GM13977 (cell line): Measurements from ENCODE around the gene TMPRSS15.

Experiments
- DNase-seq: peaks from one replicate; pipeline ENCODE4 v3.0.0; 2012; ENCODE audit warnings: low spot score
- CTCF ChIP-seq: IDR thresholded peaks from 2 replicates; pipeline ENCODE4 v1.5.1; 2012; ENCODE audit warnings: mild to moderate bottlenecking, control low read depth; ENCODE audit not compliant: insufficient read depth; ENCODE audit errors: extremely low read depth, missing control alignments
- in situ Hi-C: fragments of 300-500 bp; cut with MboI; formaldehyde crosslinking; loops from one replicate; pipeline ENCODE4 v1.12.0; 2022; ENCODE audit warnings: low sequenced_read_pairs, low pct_unique_long_range_greater_than_20kb, mixed read lengths, inconsistent platforms; ENCODE audit not compliant: unreplicated experiment

Gene TMPRSS15

DNA sequence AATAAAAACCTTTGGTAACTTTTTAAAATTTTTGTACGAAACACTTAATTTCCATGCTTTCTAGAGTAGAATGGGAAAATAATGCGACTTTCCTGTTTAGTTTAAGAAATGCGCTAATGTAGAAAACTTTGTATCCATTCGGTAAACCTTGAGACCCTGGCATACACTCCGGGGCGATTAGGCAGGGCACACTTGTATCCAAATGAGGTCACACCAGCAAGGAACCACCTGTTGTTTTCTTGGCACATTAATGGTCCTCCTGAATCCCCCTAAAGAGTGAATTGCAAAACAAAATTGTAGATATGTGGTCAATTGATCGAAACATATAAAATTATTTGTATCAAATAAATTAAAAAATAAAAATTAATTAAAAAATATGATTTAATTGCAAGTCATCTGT lies 133.7 kb downstream of the TMPRSS15 start:
- no peak for DNase-seq
- TF ChIP-seq CTCF = no peak
- in situ Hi-C loops = no loop called here

- in situ Hi-C loops = no loop called here
- TF ChIP-seq CTCF = no peak
- no peak for DNase-seq
These were observed 134.7 kb downstream of the TMPRSS15 start for GRCh38 chr21:18268906-18269305.

GRCh38 chr21:18267496-18267895 lies 136.1 kb downstream of the TMPRSS15 start:
- TF ChIP-seq CTCF = no peak
- DNase-seq = no peak
- in situ Hi-C loops = no loop called here

DNA sequence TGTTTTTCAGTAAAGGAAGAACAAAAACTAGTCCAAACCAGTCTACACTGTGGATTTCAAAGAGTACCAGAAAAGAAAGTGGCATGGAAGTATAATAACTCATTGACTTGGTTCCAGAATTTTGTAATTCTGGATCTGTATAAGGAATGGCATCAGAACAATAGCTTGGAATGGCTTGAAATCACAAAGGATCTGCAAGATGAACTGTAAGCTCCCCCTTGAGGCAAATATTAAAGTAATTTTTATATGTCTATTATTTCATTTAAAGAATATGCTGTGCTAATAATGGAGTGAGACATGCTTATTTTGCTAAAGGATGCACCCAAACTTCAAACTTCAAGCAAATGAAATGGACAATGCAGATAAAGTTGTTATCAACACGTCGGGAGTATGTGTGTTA lies 137.6 kb downstream of the TMPRSS15 start:
- DNase-seq = no peak
- TF ChIP-seq CTCF = no peak
- in situ Hi-C loops = no loop called here

GRCh38 chr21:18253799-18254198 lies 149.8 kb downstream of the TMPRSS15 start:
- no peak for TF ChIP-seq CTCF
- DNase-seq = no peak
- in situ Hi-C loops = no loop called here

DNA sequence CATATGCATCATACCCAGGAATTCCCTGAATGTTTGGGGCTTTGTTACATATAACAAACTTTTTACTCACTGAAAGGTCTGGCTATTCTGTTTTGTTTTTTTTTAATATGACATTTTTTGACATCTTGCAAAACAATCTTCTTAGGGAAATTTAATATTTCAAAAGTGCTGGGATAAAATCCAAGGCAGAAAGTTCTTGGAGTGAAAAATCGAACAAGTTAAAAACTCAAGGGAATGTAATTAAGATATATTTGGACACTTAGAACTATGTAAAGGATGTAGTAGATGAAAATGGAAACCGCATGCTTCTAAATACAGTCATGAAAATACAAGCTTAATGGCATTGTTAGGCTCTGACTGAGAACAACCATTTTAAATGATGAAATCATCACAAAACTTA lies 150.4 kb downstream of the TMPRSS15 start:
- in situ Hi-C loops = no loop called here
- no peak for DNase-seq
- TF ChIP-seq CTCF = no peak

DNA sequence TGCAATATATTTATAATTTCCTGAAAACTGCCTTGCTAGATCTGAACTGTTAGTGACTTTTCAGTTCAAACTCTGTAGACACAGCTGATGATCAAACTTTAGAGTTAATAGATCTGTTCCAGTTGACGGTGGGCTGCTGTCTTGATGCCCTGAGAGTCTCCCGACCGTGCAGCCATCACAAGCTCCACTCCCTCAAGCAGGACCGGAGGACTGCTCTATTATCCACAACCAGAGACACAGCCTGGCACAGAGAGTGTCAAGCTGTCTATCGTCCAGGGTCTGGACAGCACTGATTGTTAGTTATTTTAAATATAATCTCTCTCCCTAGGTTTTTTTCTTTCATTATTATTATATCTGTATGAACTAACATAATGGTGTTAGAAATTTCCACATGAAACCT lies 150.9 kb downstream of the TMPRSS15 start:
- no peak for DNase-seq
- no peak for TF ChIP-seq CTCF
- in situ Hi-C loops = no loop called here
